H9 (cell line): ENCODE results near the gene MYDGF. TPM values are rescaled to one million over a fixed set of nuclear protein-coding genes. Genes with fewer than 3 reads are reported as not detected.

ENCODE experiments used
- DNase-seq: peaks from one replicate; pipeline ENCODE4 v3.0.0-alpha.2; 2017
- H2AFZ ChIP-seq: one replicate; pipeline ENCODE4 v1.6.1; 2013; ENCODE audit warnings: mild to moderate bottlenecking, low read length, control low read depth, moderate library complexity
- H2AK5ac ChIP-seq: 2 replicates; pipeline ENCODE4 v1.6.1; 2013; ENCODE audit warnings: low read length, control low read depth, mixed read lengths; ENCODE audit not compliant: insufficient read length
- H2BK120ac ChIP-seq: one replicate; pipeline ENCODE4 v1.6.1; 2013; ENCODE audit warnings: low read depth, mild to moderate bottlenecking, low read length, control low read depth, inconsistent platforms; ENCODE audit not compliant: poor library complexity, severe bottlenecking
- H2BK12ac ChIP-seq: 2 replicates; pipeline ENCODE4 v1.6.1; 2013; ENCODE audit warnings: low read length, control low read depth, mixed read lengths, low read depth; ENCODE audit not compliant: insufficient read length
- H2BK15ac ChIP-seq: 2 replicates; pipeline ENCODE4 v1.6.1; 2013; ENCODE audit warnings: low read depth, low read length, control low read depth
- H2BK20ac ChIP-seq: one replicate; pipeline ENCODE4 v1.6.1; 2013; ENCODE audit warnings: low read depth, mild to moderate bottlenecking, low read length, control low read depth, inconsistent platforms; ENCODE audit not compliant: poor library complexity, severe bottlenecking
- H2BK5ac ChIP-seq: 2 replicates; pipeline ENCODE4 v1.6.1; 2013; ENCODE audit warnings: low read length, control low read depth, mixed read lengths; ENCODE audit not compliant: insufficient read length
- H3K14ac ChIP-seq: 2 replicates; pipeline ENCODE4 v1.6.1; 2013; ENCODE audit warnings: low read length, control low read depth; ENCODE audit not compliant: insufficient read depth
- H3K18ac ChIP-seq: 2 replicates; pipeline ENCODE4 v1.6.1; 2013; ENCODE audit warnings: low read depth, mild to moderate bottlenecking, mixed read lengths, low read length, control low read depth; ENCODE audit not compliant: insufficient read length
- H3K23ac ChIP-seq: 2 replicates; pipeline ENCODE4 v1.6.1; 2013; ENCODE audit warnings: low read length, control low read depth, mixed read lengths, low read depth; ENCODE audit not compliant: insufficient read length
- H3K23me2 ChIP-seq: 2 replicates; pipeline ENCODE4 v1.6.1; 2013; ENCODE audit warnings: low read depth, mild to moderate bottlenecking, mixed read lengths, low read length, control low read depth; ENCODE audit not compliant: insufficient read length, poor library complexity, severe bottlenecking
- H3K27ac ChIP-seq: 2 replicates; pipeline ENCODE4 v1.5.1; 2013; ENCODE audit warnings: low read length, control low read depth, mixed read lengths, low read depth; ENCODE audit not compliant: insufficient read length
- H3K27me3 ChIP-seq: 2 replicates; pipeline ENCODE4 v1.6.1; 2013; ENCODE audit warnings: low read length, control low read depth, inconsistent platforms; ENCODE audit not compliant: insufficient read depth
- H3K4ac ChIP-seq: 2 replicates; pipeline ENCODE4 v1.6.1; 2013; ENCODE audit warnings: low read depth, mild to moderate bottlenecking, control low read depth, inconsistent platforms, low read length, moderate library complexity
- H3K4me1 ChIP-seq: 2 replicates; pipeline ENCODE4 v1.6.1; 2013; ENCODE audit warnings: low read length, control low read depth, inconsistent platforms; ENCODE audit not compliant: insufficient read depth
- H3K4me2 ChIP-seq: 2 replicates; pipeline ENCODE4 v1.6.1; 2013; ENCODE audit warnings: low read length, control low read depth, mixed read lengths; ENCODE audit not compliant: insufficient read length, insufficient read depth
- H3K56ac ChIP-seq: 2 replicates; pipeline ENCODE4 v1.6.1; 2013; ENCODE audit warnings: low read depth, mild to moderate bottlenecking, mixed read lengths, low read length, control low read depth; ENCODE audit not compliant: insufficient read length
- H3K79me1 ChIP-seq: 2 replicates; pipeline ENCODE4 v1.6.1; 2013; ENCODE audit warnings: low read depth, mild to moderate bottlenecking, moderate library complexity, low read length, control low read depth, inconsistent platforms; ENCODE audit not compliant: insufficient read depth, poor library complexity, severe bottlenecking
- H3K79me2 ChIP-seq: 2 replicates; pipeline ENCODE4 v1.6.1; 2013; ENCODE audit warnings: low read length, control low read depth, inconsistent platforms; ENCODE audit not compliant: insufficient read depth
- H3K9ac ChIP-seq: 2 replicates; pipeline ENCODE4 v1.6.1; 2013; ENCODE audit warnings: low read length, control low read depth, mixed read lengths; ENCODE audit not compliant: insufficient read length; ENCODE audit errors: extremely low read depth
- H3K9me3 ChIP-seq: one replicate; pipeline ENCODE4 v1.6.1; 2013; ENCODE audit warnings: low read depth, low read length, inconsistent platforms; ENCODE audit not compliant: control insufficient read depth
- H3T11ph ChIP-seq: one replicate; pipeline ENCODE4 v1.6.1; 2013; ENCODE audit warnings: mild to moderate bottlenecking, low read length, control low read depth, inconsistent platforms
- H4K20me1 ChIP-seq: one replicate; pipeline ENCODE4 v1.6.1; 2013; ENCODE audit not compliant: control insufficient read depth, insufficient read length, insufficient read depth
- H4K5ac ChIP-seq: 2 replicates; pipeline ENCODE4 v1.6.1; 2013; ENCODE audit warnings: low read depth, mild to moderate bottlenecking, mixed read lengths, low read length, control low read depth; ENCODE audit not compliant: insufficient read length
- H4K8ac ChIP-seq: replicated peaks from 2 replicates; pipeline ENCODE4 v1.6.1; 2013; ENCODE audit warnings: low read length, control low read depth, mixed read lengths, low read depth; ENCODE audit not compliant: insufficient read length
- H4K91ac ChIP-seq: 2 replicates; pipeline ENCODE4 v1.6.1; 2013; ENCODE audit warnings: low read depth, mild to moderate bottlenecking, moderate library complexity, mixed read lengths, low read length, control low read depth; ENCODE audit not compliant: insufficient read length
- H3K27ac Mint-ChIP-seq, 3 experiments: 2 replicates in 2 of 3; 3 replicates in 1 of 3; pipeline ENCODE4 v1.8.0; 2020 to 2021; ENCODE audit warnings: mixed read lengths in 3 of 3, mild to moderate bottlenecking in 1 of 3, moderate library complexity in 1 of 3
- H3K27me3 Mint-ChIP-seq: 2 replicates; pipeline ENCODE4 v1.8.0; 2021; ENCODE audit warnings: low read depth, mild to moderate bottlenecking, moderate library complexity, mixed read lengths
- H3K36me3 Mint-ChIP-seq, 3 experiments: 2 replicates in 2 of 3; 3 replicates in 1 of 3; pipeline ENCODE4 v1.8.0; 2020 to 2021; ENCODE audit warnings: low read depth in 3 of 3, mixed read lengths in 3 of 3; ENCODE audit not compliant: insufficient read depth in 1 of 3
- H3K4me1 Mint-ChIP-seq, 2 experiments: 2 replicates each; pipeline ENCODE4 v1.8.0; 2020; ENCODE audit warnings: mixed read lengths in 2 of 2
- H3K4me3 Mint-ChIP-seq, 2 experiments: 2 replicates in 1 of 2; 3 replicates in 1 of 2; pipeline ENCODE4 v1.8.0; 2020 to 2021; ENCODE audit warnings: mild to moderate bottlenecking in 2 of 2, mixed read lengths in 2 of 2, moderate library complexity in 1 of 2
- H3K9me3 Mint-ChIP-seq, 2 experiments: 2 replicates in 1 of 2; 3 replicates in 1 of 2; pipeline ENCODE4 v1.8.0; 2020; ENCODE audit warnings: mild to moderate bottlenecking in 2 of 2, mixed read lengths in 2 of 2, moderate library complexity in 1 of 2
- CTCF ChIP-seq: fragments of 200-600 bp; sonication (generic); conservative IDR thresholded peaks from 3 replicates; pipeline ENCODE4 v1.8.0; 2021; ENCODE audit warnings: antibody characterized with exemption, mild to moderate bottlenecking
- WGBS: extraction: QIAGEN DNeasy Blood & Tissue Kit; methylation state at CpG from one replicate; pipeline ENCODE4 v1.1.7; 2013; ENCODE audit warnings: missing lambda C conversion rate, low lambda C conversion rate, mixed read lengths; ENCODE audit not compliant: insufficient read length; ENCODE audit errors: extremely low coverage; 5-methylcytosine and 5-hydroxymethylcytosine counted together
- total RNA-seq: library from RNA; stranded (reverse); gene quantifications from 2 replicates; pipeline ENCODE4 v1.2.1, GENCODE V29; 2021

The MYDGF gene
- total RNA-seq, 1 experiment from 2014 or later: 43.4 TPM

DNA sequence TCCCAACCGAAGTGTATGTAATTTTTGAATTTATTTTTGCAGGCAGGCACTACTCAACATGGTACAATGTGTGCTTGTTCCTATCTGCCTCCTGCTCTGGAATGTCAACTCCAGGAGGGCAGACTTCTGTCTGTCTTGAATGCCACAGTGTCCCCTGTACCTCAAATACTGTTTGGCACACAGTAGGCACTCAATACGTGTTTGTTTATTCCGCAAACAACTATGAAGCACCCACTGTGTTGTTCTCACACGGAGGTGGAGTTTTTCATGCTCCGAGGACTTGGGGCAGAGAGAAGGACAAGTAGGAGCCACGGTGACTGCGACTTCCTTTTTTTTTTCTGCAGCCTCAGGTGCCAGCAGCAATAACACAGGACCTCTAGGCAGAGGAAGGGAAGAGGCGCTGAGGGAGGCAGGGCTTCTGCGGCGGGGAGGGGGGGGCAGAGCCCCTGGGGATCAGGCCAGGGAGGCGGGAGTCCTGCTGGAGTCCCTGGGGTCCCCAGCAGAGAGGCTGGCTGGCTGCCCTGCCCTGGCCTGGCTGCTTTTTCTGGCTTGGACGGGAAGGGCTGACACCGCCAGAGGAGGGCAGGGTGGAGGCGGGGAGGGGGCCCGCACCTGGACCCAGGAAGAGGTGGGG lies 60.1 kb downstream of the MYDGF start:
- Histone ChIP-seq H3K9ac (no peak overlapping the region), H3K23me2 (peaks cover 6% of the 10 kb centered on the region), H2BK5ac (no peak overlapping the region), H4K5ac (no peak overlapping the region), H3K23ac (no peak overlapping the region), H2BK120ac (no peak overlapping the region), H3K18ac (no peak overlapping the region), H3K14ac (no peak overlapping the region; the same call in 1 of the 2 replicates), H4K8ac (no peak overlapping the region), H3K79me2 (no peaks in the 10 kb centered on the region), H2AK5ac (no peak overlapping the region), H3K27ac (no peak overlapping the region), H3T11ph (no peak overlapping the region), H3K9me3 (no peaks in the 10 kb centered on the region), H3K79me1 (no peaks in the 10 kb centered on the region), H2BK15ac (no peak overlapping the region), H2BK12ac (no peak overlapping the region), H3K27me3 (no peaks in the 10 kb centered on the region), H4K20me1 (no peaks in the 10 kb centered on the region), H3K4ac (no peak overlapping the region), H3K4me1 (no peaks in the 10 kb centered on the region), H2AFZ (no peak overlapping the region), H3K56ac (no peak overlapping the region), H4K91ac (no peak overlapping the region), H3K4me2 (peak overlapping the region; percentile 10), H2BK20ac (no peak overlapping the region)
- peaks cover 12 to 20% of the 10 kb centered on the region in 2 experiments for H3K4me1 Mint-ChIP-seq
- peak overlapping the region in 1 of 2 experiments; percentile 62; a peak in 2 of 5 replicates for H3K4me3 Mint-ChIP-seq
- no peak overlapping the region for H3K27ac Mint-ChIP-seq
- peaks cover 24% of the 10 kb centered on the region for H3K27me3 Mint-ChIP-seq
- no peaks in the 10 kb centered on the region for H3K36me3 Mint-ChIP-seq
- H3K9me3 Mint-ChIP-seq: no peaks in the 10 kb centered on the region; a peak in 1 of 5 replicates
- peak; percentile 61 for DNase-seq
- WGBS: no CpG with 5 or more reads among the region's 15 CpGs
- TF ChIP-seq CTCF: no peak; the same call in 2 of the 3 replicates

Other genes starting within 250 kb of the MYDGF start
- gene UBXN6, start 212.5 kb downstream of the MYDGF start, total RNA-seq: 34.1 and 39.0 TPM in 2 replicates
- gene HDGFL2, start 198.0 kb downstream of the MYDGF start, total RNA-seq: 108 and 117 TPM in 2 replicates
- gene PLIN4, start 151.9 kb downstream of the MYDGF start, total RNA-seq: 0.90 and 1.1 TPM in 2 replicates
- 2.7 and 3.9 TPM in 2 replicates for gene PLIN5, start 135.1 kb downstream of the MYDGF start, total RNA-seq
- 0.24 and 0.50 TPM in 2 replicates for gene LRG1, start 130.3 kb downstream of the MYDGF start, total RNA-seq
- gene SEMA6B, start 110.7 kb downstream of the MYDGF start, total RNA-seq: 38.4 and 38.7 TPM in 2 replicates
- 3.5 and 4.2 TPM in 2 replicates for gene TNFAIP8L1, start 30.8 kb downstream of the MYDGF start, total RNA-seq
- gene DPP9, start 53.5 kb upstream of the MYDGF start, total RNA-seq: 43.3 and 46.4 TPM in 2 replicates
- 20.0 and 21.0 TPM in 2 replicates for gene FEM1A, start 121.4 kb upstream of the MYDGF start, total RNA-seq
- 0.48 and 0.57 TPM in 2 replicates for gene TICAM1, start 161.4 kb upstream of the MYDGF start, total RNA-seq
- gene PLIN3, start 197.3 kb upstream of the MYDGF start, total RNA-seq: 61.8 and 63.7 TPM in 2 replicates
- not detected in 2 replicates for gene ARRDC5, start 232.6 kb upstream of the MYDGF start, total RNA-seq
- gene UHRF1, start 239.2 kb upstream of the MYDGF start, total RNA-seq: 106 and 111 TPM in 2 replicates